Measurements from ENCODE around the gene SYNPO.

Gene SYNPO

DNA sequence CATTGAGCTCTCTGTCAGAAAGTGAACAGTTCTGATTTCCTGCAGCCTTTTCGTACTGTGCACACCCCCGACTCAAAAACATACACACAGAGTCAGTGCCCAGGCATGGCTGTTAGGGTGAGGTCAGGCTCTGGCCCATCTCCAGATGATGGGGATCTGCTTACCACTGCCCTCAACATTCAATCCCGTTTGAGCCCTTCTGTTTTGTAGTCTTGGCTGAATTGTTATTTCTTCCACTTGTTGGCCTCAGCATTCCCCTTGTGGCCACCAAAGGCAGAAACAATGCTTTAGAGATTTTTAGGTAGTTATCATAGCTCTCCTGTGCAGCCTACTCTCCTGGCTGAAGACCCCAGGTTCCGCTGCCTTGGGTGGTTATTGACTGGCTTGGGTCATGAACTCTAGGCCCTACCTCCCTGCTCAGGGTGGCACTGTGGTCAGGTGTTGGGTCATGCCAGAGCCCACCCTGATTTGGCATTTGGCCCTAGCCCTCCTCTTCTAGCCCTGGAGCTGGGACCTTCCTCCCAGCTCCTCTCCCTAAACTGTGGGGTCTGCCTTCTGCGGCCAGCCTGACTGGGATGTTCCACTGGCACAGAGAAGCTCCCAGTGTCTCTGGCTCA, 12.8 kb downstream of the SYNPO start:
- Histone ChIP-seq H4K20me1 (ENCODE audit: control insufficient read depth, insufficient read depth, low read depth, low read length) (no peaks in the 10 kb centered on the region), H3K4me2 (ENCODE audit: low read length) (no peak overlapping the region), H3K9me2 (replicated peaks; ENCODE audit: control insufficient read depth, low read length) (no peaks in the 10 kb centered on the region), H3K27ac (ENCODE audit: low read depth, low read length) (no peak overlapping the region), H3K27me3 (ENCODE audit: control insufficient read depth, low read length) (peaks cover 11% of the 10 kb centered on the region), H3K9me3 (ENCODE audit: control insufficient read depth, insufficient read depth, low read length) (no peaks in the 10 kb centered on the region), H3K4me1 (ENCODE audit: control insufficient read depth, low read length) (peaks cover 12% of the 10 kb centered on the region), H3K79me2 (ENCODE audit: control insufficient read depth, low read length) (no peaks in the 10 kb centered on the region), H3K36me3 (ENCODE audit: control insufficient read depth, low read length) (no peaks in the 10 kb centered on the region), H3K4me3 (ENCODE audit: low read length) (no peak overlapping the region), H3F3A (ENCODE audit: control insufficient read depth, insufficient read depth) (no peaks in the 10 kb centered on the region)
- no peak for TF ChIP-seq EZH2phosphoT487 (IDR thresholded peaks at IDR 0.05; ENCODE audit: borderline replicate concordance, low read length)
- TF ChIP-seq, protein P1, sequence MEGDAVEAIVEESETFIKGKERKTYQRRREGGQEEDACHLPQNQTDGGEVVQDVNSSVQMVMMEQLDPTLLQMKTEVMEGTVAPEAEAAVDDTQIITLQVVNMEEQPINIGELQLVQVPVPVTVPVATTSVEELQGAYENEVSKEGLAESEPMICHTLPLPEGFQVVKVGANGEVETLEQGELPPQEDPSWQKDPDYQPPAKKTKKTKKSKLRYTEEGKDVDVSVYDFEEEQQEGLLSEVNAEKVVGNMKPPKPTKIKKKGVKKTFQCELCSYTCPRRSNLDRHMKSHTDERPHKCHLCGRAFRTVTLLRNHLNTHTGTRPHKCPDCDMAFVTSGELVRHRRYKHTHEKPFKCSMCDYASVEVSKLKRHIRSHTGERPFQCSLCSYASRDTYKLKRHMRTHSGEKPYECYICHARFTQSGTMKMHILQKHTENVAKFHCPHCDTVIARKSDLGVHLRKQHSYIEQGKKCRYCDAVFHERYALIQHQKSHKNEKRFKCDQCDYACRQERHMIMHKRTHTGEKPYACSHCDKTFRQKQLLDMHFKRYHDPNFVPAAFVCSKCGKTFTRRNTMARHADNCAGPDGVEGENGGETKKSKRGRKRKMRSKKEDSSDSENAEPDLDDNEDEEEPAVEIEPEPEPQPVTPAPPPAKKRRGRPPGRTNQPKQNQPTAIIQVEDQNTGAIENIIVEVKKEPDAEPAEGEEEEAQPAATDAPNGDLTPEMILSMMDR (IDR thresholded peaks at IDR 0.05; ENCODE audit: low read depth, low read length, poor library complexity, severe bottlenecking) = no peak

DNA sequence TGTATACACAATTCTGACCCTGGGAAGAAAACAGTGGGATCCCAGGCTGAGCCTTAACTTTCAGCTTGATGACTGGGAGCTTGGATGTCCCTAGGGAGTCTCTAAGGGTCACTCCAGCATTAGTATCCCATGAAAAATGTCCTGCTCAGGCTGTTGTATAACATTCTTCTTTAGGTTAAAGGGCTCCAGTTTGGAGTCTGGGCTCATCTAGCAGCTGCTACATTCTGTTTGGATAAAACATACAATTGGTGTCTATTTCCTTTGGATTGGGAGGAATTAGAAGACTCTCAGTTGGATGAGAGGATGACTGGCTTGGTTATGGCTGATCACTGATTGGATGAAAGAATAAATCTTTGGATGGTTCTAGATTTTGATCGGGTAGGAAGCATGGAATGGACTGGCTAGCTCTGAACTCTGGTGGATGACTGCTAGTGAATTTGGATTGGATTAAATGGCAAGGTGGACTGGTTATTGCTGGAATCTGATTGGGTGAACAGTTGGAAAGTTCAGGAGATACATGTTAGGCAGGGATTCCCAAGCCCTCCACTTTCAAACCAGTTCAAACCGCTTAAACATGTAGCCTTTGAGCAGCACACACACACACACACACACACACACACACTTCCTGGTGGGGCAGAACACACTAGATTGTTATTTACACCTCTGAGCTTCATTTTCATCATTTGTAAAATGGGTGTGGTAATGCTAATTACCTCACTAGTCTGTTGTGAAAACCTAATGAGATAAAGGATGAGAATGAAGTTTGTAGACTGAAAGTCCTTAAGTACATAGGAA, 13.5 kb downstream of the SYNPO start:
- H3K9me3 ChIP-seq (ENCODE audit: control insufficient read depth, insufficient read depth, low read length) = no peaks in the 10 kb centered on the region
- no peak overlapping the region for H3K4me3 ChIP-seq (ENCODE audit: low read length)
- no peaks in the 10 kb centered on the region for H4K20me1 ChIP-seq (ENCODE audit: control insufficient read depth, insufficient read depth, low read depth, low read length)
- H3F3A ChIP-seq (ENCODE audit: control insufficient read depth, insufficient read depth) = no peaks in the 10 kb centered on the region
- H3K36me3 ChIP-seq (ENCODE audit: control insufficient read depth, low read length) = no peaks in the 10 kb centered on the region
- TF ChIP-seq EZH2phosphoT487 (IDR thresholded peaks at IDR 0.05; ENCODE audit: borderline replicate concordance, low read length) = no peak
- TF ChIP-seq, protein P1 (IDR thresholded peaks at IDR 0.05; ENCODE audit: low read depth, low read length, poor library complexity, severe bottlenecking) = no peak
- no peak overlapping the region for H3K27ac ChIP-seq (ENCODE audit: low read depth, low read length)
- no peaks in the 10 kb centered on the region for H3K9me2 ChIP-seq (replicated peaks; ENCODE audit: control insufficient read depth, low read length)
- H3K4me1 ChIP-seq (ENCODE audit: control insufficient read depth, low read length) = peaks cover 12% of the 10 kb centered on the region
- peaks cover 11% of the 10 kb centered on the region for H3K27me3 ChIP-seq (ENCODE audit: control insufficient read depth, low read length)
- H3K4me2 ChIP-seq (ENCODE audit: low read length) = no peak overlapping the region
- no peaks in the 10 kb centered on the region for H3K79me2 ChIP-seq (ENCODE audit: control insufficient read depth, low read length)

DNA sequence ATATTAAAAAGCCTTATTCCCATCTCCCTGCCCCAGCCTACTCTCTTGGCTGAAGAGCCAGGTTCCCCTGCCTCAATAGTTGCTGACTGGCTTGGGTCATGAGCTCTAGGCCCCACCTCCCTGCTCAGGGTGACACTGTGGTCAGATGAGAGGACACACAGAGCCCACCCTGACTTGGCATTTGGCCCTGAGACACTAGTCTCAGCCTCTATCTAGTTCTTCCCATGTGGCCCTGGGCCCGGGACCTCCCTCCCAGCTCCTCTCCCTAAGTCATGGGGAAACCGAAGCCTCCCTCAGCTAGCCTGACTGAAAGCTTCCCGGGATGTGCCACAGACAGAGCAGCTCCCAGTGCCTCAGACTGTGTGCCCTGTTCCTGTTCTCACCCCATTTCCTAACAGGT, 14.8 kb downstream of the SYNPO start:
- Histone ChIP-seq H3K27me3 (ENCODE audit: control insufficient read depth, low read length) (peaks cover 11% of the 10 kb centered on the region), H3K4me1 (ENCODE audit: control insufficient read depth, low read length) (peaks cover 12% of the 10 kb centered on the region), H3K4me3 (ENCODE audit: low read length) (no peak overlapping the region), H4K20me1 (ENCODE audit: control insufficient read depth, insufficient read depth, low read depth, low read length) (no peaks in the 10 kb centered on the region), H3K9me3 (ENCODE audit: control insufficient read depth, insufficient read depth, low read length) (no peaks in the 10 kb centered on the region), H3K9me2 (replicated peaks; ENCODE audit: control insufficient read depth, low read length) (no peaks in the 10 kb centered on the region), H3K36me3 (ENCODE audit: control insufficient read depth, low read length) (no peaks in the 10 kb centered on the region), H3K4me2 (ENCODE audit: low read length) (no peak overlapping the region), H3K27ac (ENCODE audit: low read depth, low read length) (no peak overlapping the region), H3K79me2 (ENCODE audit: control insufficient read depth, low read length) (no peaks in the 10 kb centered on the region), H3F3A (ENCODE audit: control insufficient read depth, insufficient read depth) (no peaks in the 10 kb centered on the region)
- TF ChIP-seq, protein P1 (IDR thresholded peaks at IDR 0.05; ENCODE audit: low read depth, low read length, poor library complexity, severe bottlenecking) = no peak
- no peak for TF ChIP-seq EZH2phosphoT487 (IDR thresholded peaks at IDR 0.05; ENCODE audit: borderline replicate concordance, low read length)

All from DOHH2 (cell line).